Measurements from ENCODE around the gene ZNF22. TPM values are rescaled to one million over a fixed set of nuclear protein-coding genes. Genes with fewer than 3 reads are reported as not detected.

Gene ZNF22
- total RNA-seq, 1 experiment from 2014 or later, result 29.9 TPM

DNA sequence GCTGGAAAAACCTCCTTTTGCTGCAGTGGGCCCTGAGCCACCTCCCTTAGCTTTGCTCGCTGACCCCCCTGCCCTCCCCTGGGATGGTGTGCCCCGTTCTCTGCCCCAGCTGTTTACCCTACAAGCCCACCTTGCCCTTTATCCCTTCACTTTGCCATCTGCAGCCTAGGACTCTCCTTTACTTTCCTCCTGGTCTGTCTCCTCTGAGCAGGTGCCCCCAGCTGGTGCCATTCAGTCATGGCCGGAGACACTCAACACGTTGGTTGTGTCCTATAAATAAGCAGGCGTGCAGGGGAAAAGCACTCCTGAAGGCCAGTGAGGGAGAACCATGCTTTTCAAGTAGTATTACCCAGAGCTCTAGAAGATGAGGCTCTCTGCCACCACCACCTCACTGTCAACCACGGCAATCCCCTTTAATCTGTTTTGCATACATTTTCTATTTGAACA lies 35.0 kb upstream of the ZNF22 start:
- H3K27ac ChIP-seq, result no peak overlapping the region
- no peaks in the 10 kb centered on the region for H3K9me2 ChIP-seq (ENCODE audit: insufficient read depth)
- H3F3A ChIP-seq (ENCODE audit: insufficient read depth, low read depth), result peaks cover 7% of the 10 kb centered on the region; the same call in 1 of the 2 replicates
- CTCF ChIA-PET, result no interaction called here
- H4K20me1 ChIP-seq (ENCODE audit: insufficient read depth), result no peaks in the 10 kb centered on the region
- H2AFZ ChIP-seq, result no peak overlapping the region
- no TSS peak for BruUV-seq (replicated peaks)
- H3K4me2 ChIP-seq, result no peak overlapping the region
- no peaks in the 10 kb centered on the region for H3K79me2 ChIP-seq (ENCODE audit: low read depth)
- H3K27me3 ChIP-seq (ENCODE audit: insufficient read depth, low read depth), result no peaks in the 10 kb centered on the region
- intact Hi-C loops (cut with micrococcal nuclease; ENCODE audit: unreplicated experiment), result no loop called here
- H3K4me3 ChIP-seq, result no peak overlapping the region
- no peak for TF ChIP-seq EZH2 (IDR thresholded peaks at IDR 0.05; ENCODE audit: low read depth)
- TF ChIP-seq, protein P1, sequence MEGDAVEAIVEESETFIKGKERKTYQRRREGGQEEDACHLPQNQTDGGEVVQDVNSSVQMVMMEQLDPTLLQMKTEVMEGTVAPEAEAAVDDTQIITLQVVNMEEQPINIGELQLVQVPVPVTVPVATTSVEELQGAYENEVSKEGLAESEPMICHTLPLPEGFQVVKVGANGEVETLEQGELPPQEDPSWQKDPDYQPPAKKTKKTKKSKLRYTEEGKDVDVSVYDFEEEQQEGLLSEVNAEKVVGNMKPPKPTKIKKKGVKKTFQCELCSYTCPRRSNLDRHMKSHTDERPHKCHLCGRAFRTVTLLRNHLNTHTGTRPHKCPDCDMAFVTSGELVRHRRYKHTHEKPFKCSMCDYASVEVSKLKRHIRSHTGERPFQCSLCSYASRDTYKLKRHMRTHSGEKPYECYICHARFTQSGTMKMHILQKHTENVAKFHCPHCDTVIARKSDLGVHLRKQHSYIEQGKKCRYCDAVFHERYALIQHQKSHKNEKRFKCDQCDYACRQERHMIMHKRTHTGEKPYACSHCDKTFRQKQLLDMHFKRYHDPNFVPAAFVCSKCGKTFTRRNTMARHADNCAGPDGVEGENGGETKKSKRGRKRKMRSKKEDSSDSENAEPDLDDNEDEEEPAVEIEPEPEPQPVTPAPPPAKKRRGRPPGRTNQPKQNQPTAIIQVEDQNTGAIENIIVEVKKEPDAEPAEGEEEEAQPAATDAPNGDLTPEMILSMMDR (conservative IDR thresholded peaks at IDR 0.05), result no peak
- POLR2A ChIA-PET (ENCODE audit: unreplicated experiment), result interaction anchor here (0.6 kb wide), 1 partner anchor 997 kb away, joined by 4 read pairs; no protein-coding TSS in a partner anchor
- no peaks in the 10 kb centered on the region for H3K9me3 ChIP-seq (ENCODE audit: insufficient read depth, low read depth)
- peaks cover 10% of the 10 kb centered on the region; the same call in 1 of the 2 replicates for H3K4me1 ChIP-seq (replicated peaks; ENCODE audit: insufficient read depth)
- H3K36me3 ChIP-seq (ENCODE audit: low read depth), result no peaks in the 10 kb centered on the region
- DNase-seq, result no peak

DNA sequence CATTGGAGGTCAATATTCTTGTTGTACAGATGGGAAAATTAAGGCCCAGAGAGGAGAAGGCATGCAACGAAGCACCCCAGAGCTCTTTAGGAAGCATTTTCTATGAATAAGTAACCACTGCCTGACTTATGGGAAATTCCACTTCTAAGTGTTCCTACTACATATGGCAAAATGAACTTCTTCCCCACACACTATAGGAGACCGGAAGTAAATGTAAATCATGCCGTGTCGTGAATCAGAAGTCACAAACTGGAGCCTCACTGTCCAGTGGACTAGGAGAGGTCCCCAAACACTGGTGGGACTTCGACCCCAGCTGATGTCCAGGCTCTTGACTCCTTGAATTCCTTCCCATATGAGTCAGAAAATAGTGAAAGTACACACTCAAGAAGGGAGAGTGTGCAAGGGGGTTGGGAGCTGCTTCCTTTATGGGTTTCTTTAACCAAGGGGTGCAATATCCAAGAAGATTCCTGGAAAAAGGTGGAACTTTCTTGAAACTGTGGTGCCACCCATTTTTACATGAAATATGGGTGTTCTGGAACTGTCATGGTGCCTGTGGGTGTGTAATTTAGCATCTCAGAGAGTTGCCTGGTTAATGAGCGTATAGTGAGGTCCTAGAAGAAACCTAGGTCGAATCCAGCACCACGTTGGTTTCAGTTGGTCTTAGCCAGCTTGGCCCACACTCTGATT lies 34.5 kb upstream of the ZNF22 start:
- Histone ChIP-seq H3K4me2 (no peak overlapping the region), H3K36me3 (ENCODE audit: low read depth) (no peaks in the 10 kb centered on the region), H3K9me2 (ENCODE audit: insufficient read depth) (no peaks in the 10 kb centered on the region), H3K4me1 (replicated peaks; ENCODE audit: insufficient read depth) (peaks cover 10% of the 10 kb centered on the region; the same call in 1 of the 2 replicates), H3F3A (ENCODE audit: insufficient read depth, low read depth) (peaks cover 5% of the 10 kb centered on the region; the same call in 1 of the 2 replicates), H3K27me3 (ENCODE audit: insufficient read depth, low read depth) (no peaks in the 10 kb centered on the region), H3K79me2 (ENCODE audit: low read depth) (no peaks in the 10 kb centered on the region), H4K20me1 (ENCODE audit: insufficient read depth) (no peaks in the 10 kb centered on the region), H3K4me3 (no peak overlapping the region), H2AFZ (no peak overlapping the region), H3K9me3 (ENCODE audit: insufficient read depth, low read depth) (no peaks in the 10 kb centered on the region), H3K27ac (no peak overlapping the region)
- POLR2A ChIA-PET (ENCODE audit: unreplicated experiment), result interaction anchor here (0.6 kb wide), 1 partner anchor 997 kb away, joined by 4 read pairs; no protein-coding TSS in a partner anchor
- BruUV-seq (replicated peaks), result no TSS peak
- intact Hi-C loops (cut with micrococcal nuclease; ENCODE audit: unreplicated experiment), result no loop called here
- TF ChIP-seq EZH2 (IDR thresholded peaks at IDR 0.05; ENCODE audit: low read depth), result no peak
- TF ChIP-seq, protein P1 (conservative IDR thresholded peaks at IDR 0.05), result no peak
- CTCF ChIA-PET, result no interaction called here
- no peak for DNase-seq

DNA sequence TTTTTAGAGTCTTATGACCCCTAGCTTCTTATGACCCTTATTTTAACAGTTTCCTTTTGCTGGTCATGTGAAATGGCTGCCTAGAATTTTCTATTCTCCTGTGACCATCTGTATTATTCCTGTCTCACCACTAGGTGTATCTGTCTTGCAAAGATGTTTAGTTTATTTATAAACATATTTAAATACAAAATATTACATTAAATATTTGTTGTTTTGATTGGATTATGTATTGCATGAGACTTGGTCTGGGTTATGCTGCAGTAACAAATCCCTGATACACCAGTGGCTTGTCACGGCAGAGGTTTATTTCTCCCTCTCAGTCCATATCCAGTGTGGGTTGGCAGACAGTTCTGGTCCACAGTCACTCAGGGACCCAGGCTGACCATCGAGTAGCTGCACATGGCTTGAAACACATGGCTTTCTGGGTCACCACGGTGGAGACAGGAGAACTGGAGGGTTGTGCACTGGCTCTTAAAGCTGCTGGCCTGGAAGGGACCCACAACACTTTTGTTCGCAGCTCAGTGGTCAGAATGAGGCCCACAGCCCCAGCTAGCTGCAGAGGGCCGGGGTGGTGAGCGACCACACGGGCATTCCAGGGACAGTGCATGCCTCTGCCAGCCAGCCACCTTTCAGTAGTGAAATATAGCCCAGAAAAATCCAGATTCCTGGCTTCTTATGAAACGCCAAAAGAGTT lies 33.8 kb upstream of the ZNF22 start:
- intact Hi-C loops (cut with micrococcal nuclease; ENCODE audit: unreplicated experiment), result no loop called here
- no peak for DNase-seq
- POLR2A ChIA-PET (ENCODE audit: unreplicated experiment), result no interaction called here
- Histone ChIP-seq H2AFZ (no peak overlapping the region), H3K9me3 (ENCODE audit: insufficient read depth, low read depth) (no peaks in the 10 kb centered on the region), H3K9me2 (ENCODE audit: insufficient read depth) (no peaks in the 10 kb centered on the region), H4K20me1 (ENCODE audit: insufficient read depth) (no peaks in the 10 kb centered on the region), H3F3A (ENCODE audit: insufficient read depth, low read depth) (peaks cover 5% of the 10 kb centered on the region; the same call in 1 of the 2 replicates), H3K4me1 (replicated peaks; ENCODE audit: insufficient read depth) (peaks cover 10% of the 10 kb centered on the region; the same call in 1 of the 2 replicates), H3K27me3 (ENCODE audit: insufficient read depth, low read depth) (no peaks in the 10 kb centered on the region), H3K4me2 (no peak overlapping the region), H3K79me2 (ENCODE audit: low read depth) (no peaks in the 10 kb centered on the region), H3K4me3 (no peak overlapping the region), H3K27ac (no peak overlapping the region), H3K36me3 (ENCODE audit: low read depth) (no peaks in the 10 kb centered on the region)
- CTCF ChIA-PET, result interaction anchor here (0.5 kb wide), 1 partner anchor 419 kb away, joined by 3 read pairs; no protein-coding TSS in a partner anchor
- no peak for TF ChIP-seq EZH2 (IDR thresholded peaks at IDR 0.05; ENCODE audit: low read depth)
- TF ChIP-seq, protein P1 (conservative IDR thresholded peaks at IDR 0.05), result peak; percentile 63
- BruUV-seq (replicated peaks), result no TSS peak

Data from PC-9 (cell line).